ENCODE results near the gene OSBPL2. TPM values are rescaled to one million over a fixed set of nuclear protein-coding genes. Genes with fewer than 3 reads are reported as not detected.

Gene OSBPL2
- total and polyA plus RNA-seq, 2 experiments from 2014 or later: 37.5 to 43.4 TPM

GRCh38 chr20:62291251-62292066, 53.1 kb downstream of the OSBPL2 start:
- Histone ChIP-seq H3K4me3 (no peak overlapping the region), H3K27me3 (no peaks in the 10 kb centered on the region), H3K4me1 (ENCODE audit: low read depth) (no peaks in the 10 kb centered on the region), H3K9me3 (ENCODE audit: low read depth) (no peaks in the 10 kb centered on the region), H3K27ac (no peak overlapping the region), H3K36me3 (peaks cover 36% of the 10 kb centered on the region)
- TF ChIP-seq CTCF (IDR thresholded peaks at IDR 0.05; ENCODE audit: low read depth, low read length): no peak
- no peak for DNase-seq (ENCODE audit: low read depth in 1 of 2, low spot score in 1 of 2)

GRCh38 chr20:62292108-62292507, 53.8 kb downstream of the OSBPL2 start:
- TF ChIP-seq CTCF (IDR thresholded peaks at IDR 0.05; ENCODE audit: low read depth, low read length): no peak
- H3K4me1 ChIP-seq (ENCODE audit: low read depth): no peaks in the 10 kb centered on the region
- H3K4me3 ChIP-seq: no peak overlapping the region
- no peaks in the 10 kb centered on the region for H3K9me3 ChIP-seq (ENCODE audit: low read depth)
- DNase-seq (ENCODE audit: low read depth in 1 of 2, low spot score in 1 of 2): no peak
- H3K36me3 ChIP-seq: peaks cover 33% of the 10 kb centered on the region
- no peak overlapping the region for H3K27ac ChIP-seq
- H3K27me3 ChIP-seq: no peaks in the 10 kb centered on the region

- DNase-seq (ENCODE audit: low read depth in 1 of 2, low spot score in 1 of 2): no peak
- no peaks in the 10 kb centered on the region for H3K27me3 ChIP-seq
- H3K9me3 ChIP-seq (ENCODE audit: low read depth): no peaks in the 10 kb centered on the region
- no peak for TF ChIP-seq CTCF (IDR thresholded peaks at IDR 0.05; ENCODE audit: low read depth, low read length)
- H3K27ac ChIP-seq: no peak overlapping the region
- no peak overlapping the region for H3K4me3 ChIP-seq
- H3K36me3 ChIP-seq: peaks cover 33% of the 10 kb centered on the region
- no peaks in the 10 kb centered on the region for H3K4me1 ChIP-seq (ENCODE audit: low read depth)
Observed at GRCh38 chr20:62293111-62293784, 54.9 kb downstream of the OSBPL2 start.

- no peak overlapping the region for H3K27ac ChIP-seq
- no peak for DNase-seq (ENCODE audit: low read depth in 1 of 2, low spot score in 1 of 2)
- H3K4me3 ChIP-seq: no peak overlapping the region
- H3K4me1 ChIP-seq (ENCODE audit: low read depth): no peaks in the 10 kb centered on the region
- no peaks in the 10 kb centered on the region for H3K27me3 ChIP-seq
- peaks cover 33% of the 10 kb centered on the region for H3K36me3 ChIP-seq
- TF ChIP-seq CTCF (IDR thresholded peaks at IDR 0.05; ENCODE audit: low read depth, low read length): no peak
- H3K9me3 ChIP-seq (ENCODE audit: low read depth): no peaks in the 10 kb centered on the region
Observed at GRCh38 chr20:62293946-62294345, 55.6 kb downstream of the OSBPL2 start.

- Histone ChIP-seq H3K4me1 (ENCODE audit: low read depth) (no peaks in the 10 kb centered on the region), H3K4me3 (no peak overlapping the region), H3K36me3 (peaks cover 33% of the 10 kb centered on the region), H3K27me3 (no peaks in the 10 kb centered on the region), H3K9me3 (ENCODE audit: low read depth) (no peaks in the 10 kb centered on the region), H3K27ac (no peak overlapping the region)
- TF ChIP-seq CTCF (IDR thresholded peaks at IDR 0.05; ENCODE audit: low read depth, low read length): no peak
- DNase-seq (ENCODE audit: low read depth in 1 of 2, low spot score in 1 of 2): no peak
Observed at GRCh38 chr20:62294516-62294915, 56.2 kb downstream of the OSBPL2 start.
